NCI-H146 treated with DMSO at 0.1 percent for 48 hours (cell line): Measurements from ENCODE around the gene CCDC191.

Experiments used
- DNase-seq: peaks from one replicate; lab custom pipeline; 2025; ENCODE audit not compliant: unreplicated experiment; lab: John Stamatoyannopoulos, UW

Gene CCDC191

GRCh38 chr3:114056130-114057010, at the start of gene CCDC191, which contains the start of gene QTRT2:
Gene CCDC191, minus strand, starts transcription at chr3:114056526. Its CDS starts 60 bp downstream, at chr3:114056466.
Gene QTRT2, plus strand, starts transcription at chr3:114056737. Its CDS starts 8,521 bp downstream, at chr3:114065258.
- peak; percentile 99 for DNase-seq

DNA sequence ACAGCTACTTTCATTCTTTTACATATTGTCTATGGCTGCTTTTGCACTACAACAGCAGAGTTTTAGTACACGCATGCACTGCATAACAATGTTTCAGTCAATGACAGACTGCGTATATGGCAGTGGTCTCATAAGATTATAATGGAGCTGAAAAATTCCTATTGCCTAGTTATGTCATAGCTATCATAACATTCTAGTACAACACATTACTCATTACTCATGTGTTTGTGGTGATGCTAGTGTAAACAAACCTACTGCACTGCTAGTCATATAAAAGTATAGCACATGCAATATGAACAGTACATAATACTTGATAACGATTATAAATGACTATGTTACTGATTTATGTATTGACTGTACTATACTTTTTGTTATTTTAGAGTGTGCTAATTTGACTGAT, 48.1 kb upstream of the CCDC191 start:
- DNase-seq: no peak

DNA sequence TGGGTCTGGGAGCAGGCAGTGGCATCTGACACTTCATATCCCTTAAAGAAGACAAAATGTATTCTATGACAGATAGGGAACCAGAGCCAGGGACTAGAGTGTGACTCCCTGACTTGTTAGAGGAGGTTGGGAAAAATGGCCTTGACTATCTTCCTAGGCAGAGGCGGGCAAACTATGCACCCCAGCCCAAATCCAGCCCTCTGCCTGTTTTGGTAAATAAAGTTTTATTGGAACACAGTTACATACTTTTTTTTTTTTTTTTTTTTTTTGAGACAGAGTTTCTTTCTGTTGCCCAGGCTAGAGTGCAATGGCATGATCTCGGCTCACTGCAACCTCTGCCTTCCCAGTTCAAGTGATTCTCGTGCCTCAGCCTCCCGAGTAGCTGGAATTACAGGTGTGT, 47.5 kb upstream of the CCDC191 start:
- DNase-seq: no peak

DNA sequence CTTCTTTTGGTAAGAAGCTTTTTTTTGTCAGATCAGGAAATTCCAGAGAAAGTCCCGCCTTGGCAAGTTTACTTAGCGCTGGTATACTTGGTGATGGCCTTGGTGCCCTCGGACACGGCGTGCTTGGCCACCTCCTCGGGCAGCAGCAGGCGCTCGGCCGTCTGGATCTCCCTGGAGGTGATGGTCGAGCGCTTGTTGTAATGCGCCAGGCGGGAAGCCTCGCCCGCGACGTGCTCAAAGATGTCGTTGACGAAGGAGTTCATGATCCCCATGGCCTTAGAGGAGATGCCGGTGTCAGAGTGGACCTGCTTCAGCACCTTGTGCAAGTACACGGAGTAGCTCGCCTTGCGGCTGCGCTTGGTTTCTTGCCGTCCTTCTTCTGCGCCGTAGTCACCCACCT, 46.9 kb upstream of the CCDC191 start:
- no peak for DNase-seq

DNA sequence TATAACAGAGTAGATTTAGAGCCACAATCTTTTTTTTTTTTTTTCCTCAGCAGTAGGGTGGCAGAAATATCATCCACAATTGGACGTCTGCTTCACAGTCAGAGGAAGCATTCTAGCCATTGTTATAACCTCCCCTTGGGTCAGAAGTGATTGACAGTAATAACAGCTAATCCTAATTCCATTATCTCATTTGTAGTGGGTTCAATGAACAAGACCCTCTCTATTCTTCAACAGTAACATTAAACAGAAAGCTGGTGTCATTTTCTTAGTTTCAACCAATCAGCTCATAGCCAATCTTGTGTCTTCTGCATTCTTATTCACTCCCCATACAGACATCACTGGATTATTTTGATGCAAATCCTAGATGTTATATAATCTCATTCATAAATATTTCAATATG, 44.8 kb upstream of the CCDC191 start:
- DNase-seq: no peak

DNA sequence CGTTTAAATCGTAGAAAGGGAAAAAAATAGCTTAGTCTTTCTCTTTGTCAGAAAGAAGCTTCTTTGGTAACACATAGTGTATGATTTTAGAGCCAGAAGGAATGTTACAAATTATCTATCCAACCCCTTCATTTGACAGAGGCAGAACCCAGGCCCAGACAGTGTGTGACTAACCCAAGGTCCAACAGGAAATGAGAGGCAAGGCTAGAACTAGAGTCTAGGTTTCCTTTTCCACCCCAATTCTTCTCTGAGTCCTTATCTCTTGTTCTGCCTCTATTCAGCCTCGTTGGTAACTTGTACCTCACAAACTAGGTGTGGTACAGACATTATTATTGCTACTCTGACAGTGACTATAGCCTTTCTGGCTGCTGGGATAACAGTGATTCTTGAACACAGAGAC, 39.5 kb upstream of the CCDC191 start:
- no peak for DNase-seq

DNA sequence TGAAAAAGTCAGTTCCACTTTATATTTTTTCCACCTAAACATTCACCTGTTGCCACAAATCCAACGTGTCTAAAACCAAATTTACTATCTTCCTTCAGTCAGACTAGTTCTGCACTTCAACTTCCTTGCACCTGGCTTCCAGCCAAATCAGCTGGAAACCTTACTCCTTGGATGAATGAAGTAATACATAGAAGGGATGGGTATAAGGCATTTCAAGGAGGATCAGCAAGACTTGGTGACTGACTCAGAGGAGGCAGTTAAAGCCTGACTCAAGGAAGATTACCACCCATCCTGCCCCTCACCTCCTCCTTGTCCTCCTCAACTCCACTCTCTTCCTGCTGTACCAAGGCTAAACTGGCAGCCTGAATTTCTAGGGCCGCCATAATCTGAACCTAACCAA, 37.3 kb upstream of the CCDC191 start:
- DNase-seq: no peak

GRCh38 chr3:114093016-114093380, 36.7 kb upstream of the CCDC191 start:
- DNase-seq: no peak

DNA sequence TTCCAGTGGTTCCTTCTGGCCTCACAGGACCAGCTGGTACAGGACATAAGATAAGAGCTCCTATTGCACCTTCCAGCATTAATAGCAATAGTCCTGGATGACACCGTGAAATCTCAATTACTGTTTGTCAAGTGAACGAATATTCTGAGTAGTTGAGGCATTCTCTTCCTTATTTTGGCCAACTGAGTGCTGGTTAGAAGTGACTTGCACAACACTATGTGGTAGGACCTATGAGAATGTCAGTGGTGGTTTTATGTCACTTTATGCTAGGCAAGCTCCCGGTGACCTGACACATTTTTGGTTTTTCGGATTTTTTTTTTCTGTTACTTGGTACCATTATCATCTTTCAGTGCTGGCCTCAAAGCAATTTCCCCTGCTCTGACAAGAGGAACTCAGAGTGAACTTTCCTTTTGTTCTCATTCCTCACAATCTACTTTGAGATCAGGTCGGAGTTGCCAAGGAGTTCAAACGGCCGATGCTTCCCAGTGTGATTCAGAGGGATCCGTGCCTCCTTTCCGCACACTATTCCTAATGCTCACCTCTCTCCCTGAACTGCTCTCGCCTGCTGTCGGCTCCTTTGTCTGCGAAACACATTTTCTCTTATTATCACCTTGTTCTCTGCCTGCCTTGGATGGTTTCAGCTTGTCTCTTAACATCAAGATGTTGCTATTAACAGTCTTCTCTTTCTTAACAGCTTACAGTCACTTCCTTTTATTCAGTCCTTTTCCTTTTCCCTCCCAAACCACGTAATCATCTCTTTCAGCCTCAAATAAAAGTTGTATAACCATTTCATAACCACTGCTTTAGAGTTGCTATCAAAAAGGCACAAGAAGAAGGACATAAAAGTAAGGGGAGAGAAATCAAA, 36.1 kb upstream of the CCDC191 start:
- DNase-seq: no peak

- DNase-seq: no peak
Observed at GRCh38 chr3:114089675-114090074, 33.3 kb upstream of the CCDC191 start.

- DNase-seq: no peak
Observed at GRCh38 chr3:114086356-114086755, 30.0 kb upstream of the CCDC191 start.

GRCh38 chr3:114083112-114083511, 26.8 kb upstream of the CCDC191 start:
- no peak for DNase-seq

DNA sequence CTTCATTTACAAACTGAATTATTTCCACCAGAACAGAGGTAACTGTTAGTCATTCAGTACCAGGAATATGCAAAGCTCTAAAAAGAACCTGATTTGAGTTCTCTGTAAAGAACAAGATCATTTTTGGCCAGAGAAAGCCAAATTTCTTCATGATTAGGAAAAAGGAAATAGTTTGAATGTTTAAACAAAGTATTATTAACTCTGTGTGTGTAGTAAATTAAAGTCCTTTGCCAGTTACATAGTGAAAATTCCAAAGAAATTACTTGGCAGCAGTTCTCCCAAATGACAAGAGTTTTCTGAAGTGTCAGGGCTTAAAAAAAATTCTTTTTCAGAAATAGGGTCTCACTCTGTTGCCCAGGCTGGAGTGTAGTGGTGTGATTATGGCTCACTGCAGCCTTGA, 24.7 kb upstream of the CCDC191 start:
- DNase-seq: no peak

- no peak for DNase-seq
Observed at GRCh38 chr3:114080201-114080600, 23.9 kb upstream of the CCDC191 start.

GRCh38 chr3:114079761-114080160, 23.4 kb upstream of the CCDC191 start:
- DNase-seq: no peak

DNA sequence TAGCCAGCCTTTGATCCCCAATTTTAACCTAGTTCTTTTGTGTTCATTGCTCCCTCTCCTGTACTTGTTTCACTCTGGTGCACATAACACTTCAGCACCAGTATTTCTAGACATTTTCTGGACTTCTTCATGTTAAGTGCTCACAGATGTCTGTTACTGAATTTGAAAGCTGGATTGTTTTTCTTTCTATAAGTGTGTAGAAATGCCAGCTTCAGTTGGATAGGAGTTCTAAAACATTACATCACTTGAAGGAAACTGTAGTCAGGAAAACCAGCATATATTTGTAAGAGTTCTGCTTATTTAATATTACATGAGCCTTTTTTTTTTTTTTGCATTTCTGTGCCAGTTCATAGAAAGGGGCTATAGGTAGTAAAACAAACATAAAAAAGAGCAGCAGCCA, 21.8 kb upstream of the CCDC191 start:
- no peak for DNase-seq

DNA sequence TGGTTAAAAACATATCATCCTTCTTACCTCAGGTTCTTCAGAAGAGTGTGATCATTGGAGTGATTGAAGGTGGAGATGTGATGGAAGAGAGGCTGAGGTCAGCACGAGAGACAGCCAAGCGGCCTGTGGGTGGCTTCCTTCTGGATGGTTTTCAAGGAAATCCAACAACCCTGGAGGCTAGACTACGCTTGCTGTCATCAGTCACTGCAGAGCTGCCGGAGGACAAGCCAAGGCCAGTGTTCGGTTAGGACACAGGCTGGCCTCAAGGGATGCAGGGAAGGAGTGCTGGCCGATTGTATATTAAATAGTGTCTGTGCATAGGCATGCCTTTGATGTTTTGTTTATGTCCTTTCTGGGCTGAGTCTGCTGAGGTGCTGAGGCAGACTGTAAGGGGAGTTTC, 20.4 kb upstream of the CCDC191 start:
- DNase-seq: no peak

GRCh38 chr3:114071786-114072185, 15.5 kb upstream of the CCDC191 start:
- no peak for DNase-seq

GRCh38 chr3:114068336-114068735, 12.0 kb upstream of the CCDC191 start:
- no peak for DNase-seq

- no peak for DNase-seq
Observed at GRCh38 chr3:114067804-114068203, 11.5 kb upstream of the CCDC191 start.

DNA sequence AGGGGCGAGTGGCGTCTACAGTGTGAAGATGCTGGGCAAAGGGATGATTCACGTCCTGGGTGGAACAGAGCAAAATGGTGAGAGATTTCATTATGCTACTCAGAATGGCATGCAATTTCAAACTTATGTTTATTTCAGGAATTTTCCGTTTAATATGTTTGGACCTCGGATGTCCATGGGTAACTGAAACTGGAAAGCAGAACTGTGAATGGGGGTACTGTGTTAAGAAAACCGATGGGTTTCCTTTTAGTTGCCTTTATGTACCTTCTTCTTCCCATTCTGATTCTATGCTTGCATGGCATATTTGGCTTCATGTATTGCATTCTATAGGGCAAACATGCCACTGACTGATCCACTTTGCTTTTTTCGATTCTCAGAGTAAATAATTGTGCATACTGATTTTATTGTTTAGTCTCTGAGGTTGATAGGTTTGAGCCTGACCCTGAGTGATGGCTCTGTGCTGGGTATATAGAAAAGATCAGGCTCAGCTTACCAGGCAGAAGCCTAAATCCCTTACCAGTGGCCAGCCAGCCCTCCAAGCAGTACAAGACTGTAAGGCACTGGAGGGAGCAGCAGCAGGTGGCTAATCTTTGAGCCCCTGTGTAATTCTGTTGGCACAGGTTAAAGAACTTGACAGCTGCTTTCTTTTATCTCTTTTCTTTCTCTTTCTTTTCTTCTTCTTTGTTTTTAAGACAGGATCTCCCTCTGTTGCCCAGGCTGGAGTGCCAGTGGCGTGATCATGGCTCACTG, 4.8 kb upstream of the CCDC191 start:
- no peak for DNase-seq
